Small intestine (tissue), 7 donors: ENCODE data around the gene LRP1B. TPM values are rescaled to one million over a fixed set of nuclear protein-coding genes. Genes with fewer than 3 reads are reported as not detected.

Experiments used
- DNase-seq, 2 donors: peaks; one replicate each; pipeline versions ENCODE4 v3.0.0 to v3.0.0-alpha.2; 2013
- FAIRE-seq: peaks from 2 replicates; lab custom pipeline; 2012; peaks lifted over from hg19 to GRCh38; lab: Jason Lieb, UNC
- H3K27ac ChIP-seq, 3 donors: one replicate each; pipeline ENCODE4 v1.5.1; 2013; ENCODE audit warnings: low read length in 2 of 3, mild to moderate bottlenecking in 2 of 3, control low read depth in 1 of 3, inconsistent platforms in 1 of 3, low read depth in 1 of 3, moderate library complexity in 1 of 3
- H3K27me3 ChIP-seq, 3 donors: one replicate each; pipeline ENCODE4 v1.6.1; 2013; ENCODE audit warnings: low read length in 3 of 3, inconsistent platforms in 1 of 3; ENCODE audit not compliant: control insufficient read depth in 3 of 3, insufficient read depth in 3 of 3
- H3K36me3 ChIP-seq, 3 donors: one replicate each; pipeline ENCODE4 v1.6.1; 2013; ENCODE audit warnings: low read length in 3 of 3, inconsistent platforms in 1 of 3, low read depth in 1 of 3, mild to moderate bottlenecking in 1 of 3, moderate library complexity in 1 of 3; ENCODE audit not compliant: control insufficient read depth in 3 of 3, insufficient read depth in 2 of 3
- H3K4me1 ChIP-seq, 3 donors: one replicate each; pipeline ENCODE4 v1.6.1; 2013; ENCODE audit warnings: low read length in 2 of 3, inconsistent platforms in 1 of 3, low read depth in 1 of 3, mild to moderate bottlenecking in 1 of 3, moderate library complexity in 1 of 3; ENCODE audit not compliant: control insufficient read depth in 3 of 3, insufficient read depth in 2 of 3
- H3K4me3 ChIP-seq, 3 donors: one replicate each; pipeline ENCODE4 v1.5.1; 2013; ENCODE audit warnings: low read length in 3 of 3, control low read depth in 1 of 3, inconsistent platforms in 1 of 3, low read depth in 1 of 3, mild to moderate bottlenecking in 1 of 3, moderate library complexity in 1 of 3
- H3K9me3 ChIP-seq, 2 donors: one replicate each; pipeline ENCODE4 v1.6.1; 2013; ENCODE audit warnings: low read depth in 1 of 2, low read length in 1 of 2; ENCODE audit not compliant: control insufficient read depth in 2 of 2, insufficient read depth in 1 of 2
- WGBS, 3 donors: extraction: QIAGEN DNeasy Blood & Tissue Kit; methylation state at CpG; one replicate each; pipeline ENCODE4 v1.1.7; 2013; 5-methylcytosine and 5-hydroxymethylcytosine counted together
- polyA plus RNA-seq, 4 donors: library from polyadenylated mRNA; stranded (reverse) in 3 of 4; unstranded in 1 of 4; fragments of 200-250 nt in 3 of 4; fragments of 120-200 nt in 1 of 4; gene quantifications; one replicate each; pipeline versions ENCODE4 v1.2.1 to v1.2.3, GENCODE V29; 2013
- donor health status: healthy with polysubstance abuse.
- donor health status: control.
- donor health status: control.
- donor health status: Bipolar disorder and iron deficiency.
- donor health status: healthy.

The LRP1B gene
- polyA plus RNA-seq, 4 donors, result 0.07 to 0.64 TPM; not detected in 2

DNA sequence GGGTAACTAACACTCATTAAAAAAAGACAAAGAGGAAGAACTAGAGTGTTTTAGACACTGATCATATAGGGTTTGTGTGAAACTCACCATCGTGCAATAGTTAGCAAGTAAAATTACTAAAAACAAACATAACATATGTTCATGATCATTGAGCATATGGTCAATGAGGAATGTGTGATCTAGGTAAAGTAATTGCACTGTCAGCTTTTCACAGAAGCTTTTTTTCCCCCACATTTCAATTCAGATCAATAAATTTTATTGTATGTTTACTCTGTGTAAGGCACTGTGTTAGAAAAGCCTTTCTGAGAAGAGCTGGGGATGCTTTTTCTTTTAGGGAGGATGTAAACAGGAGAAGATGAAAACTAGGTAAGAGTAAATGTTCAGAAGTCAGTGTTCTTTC is 348.2 kb downstream of the LRP1B start:
- WGBS, 3 donors, result 24 to 57% (median 34%) methylated on average over 1 of the region's 1 CpG
- no peaks in the 10 kb centered on the region for H3K9me3 ChIP-seq
- no peak for FAIRE-seq
- no peak overlapping the region for H3K27ac ChIP-seq
- no peak overlapping the region for H3K4me3 ChIP-seq
- H3K4me1 ChIP-seq, result no peaks in the 10 kb centered on the region
- no peak for DNase-seq
- H3K36me3 ChIP-seq, result no peaks in the 10 kb centered on the region
- no peaks in the 10 kb centered on the region for H3K27me3 ChIP-seq

DNA sequence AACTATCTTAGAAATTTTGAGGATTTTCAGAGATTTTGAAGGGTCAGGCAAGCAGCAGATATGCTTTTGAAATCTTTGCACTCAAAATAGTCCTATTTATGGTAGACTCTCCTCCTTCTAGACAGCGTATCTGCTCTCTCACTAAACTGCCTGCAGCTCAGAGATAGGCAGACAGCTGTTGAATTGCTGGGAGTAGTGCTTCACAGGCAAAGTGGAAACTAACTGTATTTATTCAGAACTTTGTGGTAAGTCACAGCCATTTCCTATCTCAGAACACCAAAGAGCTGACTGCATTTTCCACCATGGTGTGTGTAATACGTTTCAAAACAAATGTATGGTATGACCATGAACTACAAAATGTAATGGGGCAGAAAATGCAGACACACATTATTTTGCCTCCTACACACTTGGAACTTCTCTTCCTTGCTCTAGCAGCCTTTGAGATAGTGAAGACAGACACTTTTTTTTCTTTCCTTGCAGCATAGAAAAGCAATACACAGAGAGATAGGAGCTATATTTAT is 352.4 kb downstream of the LRP1B start:
- Histone ChIP-seq H3K27me3 (no peaks in the 10 kb centered on the region), H3K4me3 (no peak overlapping the region), H3K27ac (no peak overlapping the region), H3K4me1 (no peaks in the 10 kb centered on the region), H3K9me3 (no peaks in the 10 kb centered on the region), H3K36me3 (no peaks in the 10 kb centered on the region)
- FAIRE-seq (no peak), DNase-seq (no peak)
- WGBS, 3 donors, result 38 to 50% (median 49%) methylated on average over 2 of the region's 2 CpGs

DNA sequence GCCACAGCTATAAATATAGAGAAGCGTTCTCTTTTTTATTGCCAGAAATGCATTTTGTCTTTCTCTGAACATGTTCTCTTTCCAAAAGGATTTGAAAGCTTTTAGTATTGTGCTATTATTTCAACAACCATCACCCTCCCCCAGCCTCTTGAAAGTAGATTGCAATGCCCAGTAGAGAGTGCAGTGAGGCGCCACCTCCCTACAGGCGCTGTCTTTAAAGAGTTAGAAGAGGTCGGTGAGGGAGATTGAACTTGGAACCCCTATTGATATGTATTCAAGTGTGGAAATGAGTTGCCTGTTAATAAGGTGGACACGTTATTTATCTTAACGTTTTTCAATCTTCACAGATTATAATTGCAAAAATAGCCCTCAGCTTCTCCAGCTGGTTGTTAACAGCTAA is 360.3 kb downstream of the LRP1B start:
- FAIRE-seq (no peak), DNase-seq (no peak)
- 75 to 81% (median 77%) methylated on average over 6 of the region's 6 CpGs for WGBS, 3 donors

DNA sequence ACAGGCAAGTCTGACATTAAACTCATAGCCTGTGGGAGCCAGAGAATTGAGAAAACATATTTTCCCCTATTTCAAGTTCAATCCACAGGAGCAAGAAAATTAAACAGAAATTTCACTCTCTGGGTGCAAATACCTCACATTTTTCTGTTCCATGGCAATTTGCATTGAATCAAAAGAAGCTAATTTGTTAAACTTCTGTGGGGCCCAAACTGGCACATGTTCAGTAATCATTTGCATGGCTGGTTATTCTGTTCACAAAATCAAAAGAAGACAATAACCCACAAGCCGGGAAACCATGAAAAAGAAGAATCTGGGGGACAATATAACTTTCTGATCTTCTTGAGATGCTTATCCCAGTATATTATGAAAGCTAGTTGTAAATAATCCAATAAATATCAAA is 363.1 kb downstream of the LRP1B start:
- 77 to 87% (median 79%) methylated on average over 1 of the region's 1 CpG for WGBS, 3 donors
- Histone ChIP-seq H3K27ac (no peak overlapping the region), H3K36me3 (no peaks in the 10 kb centered on the region), H3K4me1 (no peaks in the 10 kb centered on the region), H3K9me3 (no peaks in the 10 kb centered on the region), H3K27me3 (no peaks in the 10 kb centered on the region), H3K4me3 (no peak overlapping the region)
- no peak for FAIRE-seq
- DNase-seq, result no peak

More for the DNA sequence above, 360.3 kb downstream of the LRP1B start:
- Histone ChIP-seq H3K9me3 (no peaks in the 10 kb centered on the region), H3K4me3 (no peak overlapping the region), H3K36me3 (no peaks in the 10 kb centered on the region), H3K27me3 (no peaks in the 10 kb centered on the region), H3K4me1 (no peaks in the 10 kb centered on the region), H3K27ac (no peak overlapping the region)

DNA sequence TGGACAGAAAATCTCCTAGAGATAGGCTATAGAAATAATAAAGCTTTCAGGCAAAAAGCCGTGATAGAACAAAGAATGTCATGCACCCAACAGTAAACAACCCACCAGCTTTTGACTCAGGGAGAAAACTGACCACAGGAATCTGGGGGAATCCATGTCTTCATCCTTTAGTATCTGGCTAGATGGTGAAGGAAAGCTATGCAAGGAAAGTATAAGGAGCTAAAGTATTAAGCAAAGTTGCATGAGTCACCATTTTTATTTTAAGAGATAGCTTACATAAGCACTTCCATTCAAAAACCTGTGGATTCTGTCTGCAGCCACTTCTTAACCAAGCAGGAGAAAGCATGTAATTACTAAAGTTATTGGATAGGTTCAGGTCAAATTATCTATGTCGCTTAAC is 363.8 kb downstream of the LRP1B start:
- H3K4me1 ChIP-seq, result no peaks in the 10 kb centered on the region
- H3K27ac ChIP-seq, result no peak overlapping the region
- FAIRE-seq, result no peak
- DNase-seq, result no peak
- no peaks in the 10 kb centered on the region for H3K9me3 ChIP-seq
- 69 to 75% (median 74%) methylated on average over 2 of the region's 2 CpGs for whole genome bisulfite sequencing, 3 donors
- no peaks in the 10 kb centered on the region for H3K36me3 ChIP-seq
- no peak overlapping the region for H3K4me3 ChIP-seq
- H3K27me3 ChIP-seq, result no peaks in the 10 kb centered on the region

DNA sequence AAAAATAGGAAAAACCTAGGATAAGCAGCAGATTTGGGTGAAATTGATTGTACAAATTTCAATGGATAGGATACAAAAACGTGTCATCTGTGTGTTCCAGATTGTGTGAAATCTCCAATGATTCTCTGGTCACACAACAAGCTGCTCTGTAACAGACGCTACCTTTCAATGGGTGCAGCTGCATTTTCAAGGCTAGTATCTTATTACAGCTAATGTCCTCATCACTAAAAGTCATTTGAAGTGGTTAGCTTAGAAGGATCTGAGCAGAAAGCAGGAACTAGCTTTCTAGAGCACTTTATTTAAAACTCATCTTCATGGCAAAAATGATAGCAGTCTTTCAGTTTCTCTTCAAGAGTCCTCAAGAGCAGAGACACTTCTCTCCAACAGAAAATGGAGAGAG is 364.6 kb downstream of the LRP1B start:
- DNase-seq (no peak), FAIRE-seq (no peak)
- no peak overlapping the region for H3K27ac ChIP-seq
- no peaks in the 10 kb centered on the region for H3K4me1 ChIP-seq
- 37 to 55% (median 48%) methylated on average over 2 of the region's 2 CpGs for WGBS, 3 donors
- no peaks in the 10 kb centered on the region for H3K36me3 ChIP-seq
- no peak overlapping the region for H3K4me3 ChIP-seq
- H3K9me3 ChIP-seq, result no peaks in the 10 kb centered on the region
- no peaks in the 10 kb centered on the region for H3K27me3 ChIP-seq

DNA sequence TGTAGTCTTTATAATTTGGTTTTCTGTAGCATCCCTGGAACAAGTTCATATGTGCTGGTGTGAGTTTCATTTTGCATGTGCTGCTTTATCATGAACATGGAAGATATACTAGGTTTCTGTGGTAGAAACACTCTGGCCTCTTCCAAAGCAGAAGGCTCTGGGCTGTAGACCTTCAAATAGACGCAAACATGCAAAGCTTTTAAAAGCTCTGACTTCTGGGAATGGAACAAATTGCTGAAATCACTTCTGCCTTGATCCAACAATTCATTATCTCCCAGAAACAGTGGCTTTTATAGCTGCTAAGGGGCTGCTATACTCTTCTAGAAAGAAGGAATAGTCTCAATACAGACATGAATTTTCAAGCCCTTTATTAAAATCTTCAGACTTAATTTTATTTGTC is 382.2 kb downstream of the LRP1B start:
- no peak for DNase-seq
- no peaks in the 10 kb centered on the region for H3K4me1 ChIP-seq
- no peaks in the 10 kb centered on the region for H3K9me3 ChIP-seq
- no peak overlapping the region for H3K4me3 ChIP-seq
- WGBS, 3 donors, result 45 to 85% (median 73%) methylated on average over 1 of the region's 1 CpG
- no peaks in the 10 kb centered on the region for H3K36me3 ChIP-seq
- no peak for FAIRE-seq
- H3K27ac ChIP-seq, result no peak overlapping the region
- H3K27me3 ChIP-seq, result no peaks in the 10 kb centered on the region

DNA sequence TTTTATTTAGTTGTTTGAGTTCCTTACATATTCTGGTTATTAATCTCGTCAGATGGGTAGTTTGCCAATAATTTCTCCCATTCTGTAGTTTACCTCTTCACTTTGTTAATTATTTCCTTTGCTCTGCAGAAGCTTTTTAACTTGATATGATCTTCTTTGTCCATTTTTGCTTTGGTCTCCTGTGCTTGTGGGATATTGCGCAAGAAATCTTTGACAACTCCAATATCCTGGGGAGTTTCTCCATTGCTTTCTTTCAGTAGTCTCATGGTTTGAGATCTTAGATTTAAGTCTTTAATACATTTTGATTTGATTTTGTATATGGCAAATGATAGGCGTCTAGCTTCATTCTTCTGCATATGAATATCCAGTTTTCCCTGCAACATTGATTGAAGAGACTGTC is 389.2 kb downstream of the LRP1B start:
- no peaks in the 10 kb centered on the region for H3K36me3 ChIP-seq

More for the DNA sequence above, 389.2 kb downstream of the LRP1B start:
- Histone ChIP-seq H3K9me3 (no peaks in the 10 kb centered on the region), H3K27me3 (no peaks in the 10 kb centered on the region), H3K27ac (no peak overlapping the region), H3K4me1 (no peaks in the 10 kb centered on the region), H3K4me3 (no peak overlapping the region)
- no peak for FAIRE-seq
- no peak for DNase-seq
- 64 to 84% (median 69%) methylated on average over 3 of the region's 3 CpGs for WGBS, 3 donors
